Measurements from ENCODE around the gene SEMA3B. TPM values are rescaled to one million over a fixed set of nuclear protein-coding genes. Genes with fewer than 3 reads are reported as not detected.
"Not testable (repeated sequence)": the region's sequence is repeated elsewhere in the genome, so short reads cannot be mapped to it uniquely, and the experiment has no call there.

Gene SEMA3B
- total RNA-seq, 1 donor from 2014 or later: 5.4 TPM

- Mint-ChIP-seq H3K27me3 (ENCODE audit: unreplicated experiment) (peaks cover 18% of the 10 kb centered on the region), H3K27ac (ENCODE audit: unreplicated experiment) (no peak overlapping the region), H3K4me1 (ENCODE audit: low read depth, unreplicated experiment) (peaks cover 6% of the 10 kb centered on the region), H3K4me3 (ENCODE audit: unreplicated experiment) (peak overlapping the region; percentile 30), H3K36me3 (ENCODE audit: unreplicated experiment) (no peaks in the 10 kb centered on the region), H3K9me3 (ENCODE audit: unreplicated experiment) (peaks cover 6% of the 10 kb centered on the region)
- DNase-seq: no peak
- TF ChIP-seq, protein P1, sequence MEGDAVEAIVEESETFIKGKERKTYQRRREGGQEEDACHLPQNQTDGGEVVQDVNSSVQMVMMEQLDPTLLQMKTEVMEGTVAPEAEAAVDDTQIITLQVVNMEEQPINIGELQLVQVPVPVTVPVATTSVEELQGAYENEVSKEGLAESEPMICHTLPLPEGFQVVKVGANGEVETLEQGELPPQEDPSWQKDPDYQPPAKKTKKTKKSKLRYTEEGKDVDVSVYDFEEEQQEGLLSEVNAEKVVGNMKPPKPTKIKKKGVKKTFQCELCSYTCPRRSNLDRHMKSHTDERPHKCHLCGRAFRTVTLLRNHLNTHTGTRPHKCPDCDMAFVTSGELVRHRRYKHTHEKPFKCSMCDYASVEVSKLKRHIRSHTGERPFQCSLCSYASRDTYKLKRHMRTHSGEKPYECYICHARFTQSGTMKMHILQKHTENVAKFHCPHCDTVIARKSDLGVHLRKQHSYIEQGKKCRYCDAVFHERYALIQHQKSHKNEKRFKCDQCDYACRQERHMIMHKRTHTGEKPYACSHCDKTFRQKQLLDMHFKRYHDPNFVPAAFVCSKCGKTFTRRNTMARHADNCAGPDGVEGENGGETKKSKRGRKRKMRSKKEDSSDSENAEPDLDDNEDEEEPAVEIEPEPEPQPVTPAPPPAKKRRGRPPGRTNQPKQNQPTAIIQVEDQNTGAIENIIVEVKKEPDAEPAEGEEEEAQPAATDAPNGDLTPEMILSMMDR (IDR thresholded peaks at IDR 0.05; ENCODE audit: partially characterized antibody, unreplicated experiment): no peak
Measured at GRCh38 chr3:50271314-50271936, 2.5 kb downstream of the SEMA3B start.

DNA sequence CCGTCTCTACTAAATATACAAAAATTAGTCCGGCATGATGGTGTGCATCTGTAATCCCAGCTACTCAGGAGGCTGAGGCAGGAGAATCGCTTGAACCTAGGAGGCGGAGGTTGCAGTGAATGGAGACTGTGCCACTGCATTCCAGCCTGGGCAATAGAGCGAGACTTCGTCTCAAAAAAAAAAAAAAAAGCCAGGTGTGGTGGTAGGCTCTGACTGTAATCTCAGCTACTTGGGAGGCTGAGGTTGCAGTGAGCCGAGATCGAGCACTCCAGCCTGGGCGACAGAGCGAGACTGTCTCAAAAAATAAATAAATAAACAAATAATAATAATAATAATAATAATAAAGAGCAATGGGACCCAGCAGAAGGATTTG is 3.6 kb downstream of the SEMA3B start:
- H3K36me3 Mint-ChIP-seq (ENCODE audit: unreplicated experiment); H3K27ac Mint-ChIP-seq (ENCODE audit: unreplicated experiment); H3K9me3 Mint-ChIP-seq (ENCODE audit: unreplicated experiment); H3K4me1 Mint-ChIP-seq (ENCODE audit: low read depth, unreplicated experiment); DNase-seq; H3K4me3 Mint-ChIP-seq (ENCODE audit: unreplicated experiment): not testable (repeated sequence)
- peaks cover 18% of the 10 kb centered on the region for H3K27me3 Mint-ChIP-seq (ENCODE audit: unreplicated experiment)

- H3K9me3 Mint-ChIP-seq (ENCODE audit: unreplicated experiment): peaks cover 7% of the 10 kb centered on the region
- peak; percentile 91 for DNase-seq
- H3K27ac Mint-ChIP-seq (ENCODE audit: unreplicated experiment): no peak overlapping the region
- no peaks in the 10 kb centered on the region for H3K36me3 Mint-ChIP-seq (ENCODE audit: unreplicated experiment)
- H3K4me3 Mint-ChIP-seq (ENCODE audit: unreplicated experiment): no peak overlapping the region
- peaks cover 4% of the 10 kb centered on the region for H3K4me1 Mint-ChIP-seq (ENCODE audit: low read depth, unreplicated experiment)
- H3K27me3 Mint-ChIP-seq (ENCODE audit: unreplicated experiment): peaks cover 18% of the 10 kb centered on the region
- TF ChIP-seq, protein P1 (IDR thresholded peaks at IDR 0.05; ENCODE audit: partially characterized antibody, unreplicated experiment): peak; percentile 97
Measured at GRCh38 chr3:50272911-50273688, 4.2 kb downstream of the SEMA3B start.

DNA sequence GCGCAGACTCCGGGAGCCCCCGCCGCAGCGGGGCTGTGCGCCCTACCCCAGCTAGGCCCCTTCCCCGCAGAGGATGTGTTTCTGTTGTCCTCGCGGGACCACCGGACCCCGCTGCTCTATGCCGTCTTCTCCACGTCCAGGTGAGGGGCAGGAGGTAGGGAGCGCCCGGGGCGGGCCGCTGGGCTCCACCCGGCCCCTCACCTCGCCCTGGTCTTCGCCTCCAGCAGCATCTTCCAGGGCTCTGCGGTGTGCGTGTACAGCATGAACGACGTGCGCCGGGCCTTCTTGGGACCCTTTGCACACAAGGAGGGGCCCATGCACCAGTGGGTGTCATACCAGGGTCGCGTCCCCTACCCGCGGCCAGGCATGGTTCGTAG is 4.7 kb downstream of the SEMA3B start:
- TF ChIP-seq, protein P1 (IDR thresholded peaks at IDR 0.05; ENCODE audit: partially characterized antibody, unreplicated experiment): no peak
- H3K4me3 Mint-ChIP-seq (ENCODE audit: unreplicated experiment): no peak overlapping the region
- H3K9me3 Mint-ChIP-seq (ENCODE audit: unreplicated experiment): peaks cover 5% of the 10 kb centered on the region
- H3K36me3 Mint-ChIP-seq (ENCODE audit: unreplicated experiment): no peaks in the 10 kb centered on the region
- DNase-seq: no peak
- peaks cover 17% of the 10 kb centered on the region for H3K27me3 Mint-ChIP-seq (ENCODE audit: unreplicated experiment)
- peaks cover 3% of the 10 kb centered on the region for H3K4me1 Mint-ChIP-seq (ENCODE audit: low read depth, unreplicated experiment)
- H3K27ac Mint-ChIP-seq (ENCODE audit: unreplicated experiment): no peak overlapping the region

DNA sequence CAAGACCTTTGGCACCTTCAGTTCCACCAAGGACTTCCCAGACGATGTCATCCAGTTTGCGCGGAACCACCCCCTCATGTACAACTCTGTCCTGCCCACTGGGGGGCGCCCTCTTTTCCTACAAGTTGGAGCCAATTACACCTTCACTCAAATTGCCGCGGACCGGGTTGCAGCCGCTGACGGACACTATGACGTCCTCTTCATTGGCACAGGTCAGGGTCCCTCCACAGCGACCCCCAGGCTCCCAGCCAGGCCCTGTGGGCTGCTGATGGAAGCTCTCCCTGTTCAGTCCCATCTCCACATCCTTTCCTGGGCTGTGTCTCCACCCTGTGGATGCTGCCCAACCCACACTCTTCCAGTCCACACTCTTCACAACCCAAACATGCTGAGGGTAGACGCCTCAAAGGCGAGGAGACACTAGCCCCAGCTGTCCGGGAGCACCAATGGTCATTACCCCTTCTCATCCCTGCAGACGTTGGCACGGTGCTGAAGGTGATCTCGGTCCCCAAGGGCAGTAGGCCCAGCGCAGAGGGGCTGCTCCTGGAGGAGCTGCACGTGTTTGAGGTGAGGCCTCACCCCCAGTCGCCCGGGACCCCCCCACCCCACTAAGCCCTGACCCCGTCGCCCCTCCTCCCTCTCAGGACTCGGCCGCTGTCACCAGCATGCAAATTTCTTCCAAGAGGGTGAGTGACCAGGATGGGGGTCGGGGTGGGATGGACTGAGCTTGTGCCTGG is 5.6 kb downstream of the SEMA3B start:
- DNase-seq: peak; percentile 76
- H3K27me3 Mint-ChIP-seq (ENCODE audit: unreplicated experiment): peaks cover 16% of the 10 kb centered on the region
- TF ChIP-seq, protein P1 (IDR thresholded peaks at IDR 0.05; ENCODE audit: partially characterized antibody, unreplicated experiment): peak; percentile 86
- no peaks in the 10 kb centered on the region for H3K36me3 Mint-ChIP-seq (ENCODE audit: unreplicated experiment)
- peaks cover 4% of the 10 kb centered on the region for H3K9me3 Mint-ChIP-seq (ENCODE audit: unreplicated experiment)
- H3K4me3 Mint-ChIP-seq (ENCODE audit: unreplicated experiment): no peak overlapping the region
- H3K27ac Mint-ChIP-seq (ENCODE audit: unreplicated experiment): no peak overlapping the region
- H3K4me1 Mint-ChIP-seq (ENCODE audit: low read depth, unreplicated experiment): peaks cover 2% of the 10 kb centered on the region

All from glutamatergic neuron (in vitro differentiated cells).